ENCODE results near the gene THSD7A. TPM values are rescaled to one million over a fixed set of nuclear protein-coding genes. Genes with fewer than 3 reads are reported as not detected.

THSD7A gene
- 10 to 100 TPM in 4 of 5 donors, 1 to 10 TPM in 1; 9.0 to 20.9 (median 18.8) TPM for polyA plus RNA-seq (ENCODE audit: insufficient read depth in 1 of 5, insufficient read length in 5 of 5, low replicate concordance in 1 of 5)
- long read RNA-seq, donor 1 = 0 reads
- long read RNA-seq, donor 2 = 0 reads
- long read RNA-seq, donor 3 = 0 reads
- long read RNA-seq, donor 4 = 0 reads
- long read RNA-seq, donor 5, partial matches to known transcripts = 5 of 6 reads
- long read RNA-seq, donor 5, other reads (novel, unspliced or antisense) = 0 of 6 reads
- long read RNA-seq, donor 6, partial matches to known transcripts = 5 of 5 reads
- long read RNA-seq, donor 6, other reads (novel, unspliced or antisense) = 0 of 5 reads
- long read RNA-seq, donor 7 = 0 reads
- long read RNA-seq, donor 8 = 0 reads

- peak; percentile 63 to 70 for DNase-seq
Measured at GRCh38 chr7:11831736-11832495, at the start of gene THSD7A. Gene THSD7A (minus strand): TSS chr7:11832198. CDS start chr7:11831946, 252 bp downstream.

- DNase-seq = no peak
Measured at GRCh38 chr7:11881680-11882079, 49.7 kb upstream of the THSD7A start.

- no peak for DNase-seq
Measured at GRCh38 chr7:11875635-11876034, 43.6 kb upstream of the THSD7A start.

- DNase-seq = no peak
Measured at GRCh38 chr7:11865671-11866070, 33.7 kb upstream of the THSD7A start.

GRCh38 chr7:11858622-11859302 is 26.8 kb upstream of the THSD7A start:
- no peak for DNase-seq

GRCh38 chr7:11858026-11858425 is 26.0 kb upstream of the THSD7A start:
- no peak for DNase-seq

- DNase-seq = no peak
Measured at GRCh38 chr7:11848251-11848650, 16.3 kb upstream of the THSD7A start.

GRCh38 chr7:11847336-11847735 is 15.3 kb upstream of the THSD7A start:
- no peak for DNase-seq

- DNase-seq = peak in 1 of 2 donors; percentile 63
Measured at GRCh38 chr7:11846361-11846955, 14.5 kb upstream of the THSD7A start.

GRCh38 chr7:11843113-11843765 is 11.2 kb upstream of the THSD7A start:
- DNase-seq = no peak

- DNase-seq = no peak
Measured at GRCh38 chr7:11841657-11842056, 9.7 kb upstream of the THSD7A start.

- no peak for DNase-seq
Measured at GRCh38 chr7:11835260-11835659, 3.3 kb upstream of the THSD7A start.

- DNase-seq = no peak
Measured at GRCh38 chr7:11833431-11833830, 1.4 kb upstream of the THSD7A start.

GRCh38 chr7:11831156-11831735 is 752 bp downstream of the THSD7A start:
- DNase-seq = peak in 1 of 2 donors; percentile 57

- no peak for DNase-seq
Measured at GRCh38 chr7:11830582-11831155, 1.3 kb downstream of the THSD7A start.

GRCh38 chr7:11829954-11830353 is 2.0 kb downstream of the THSD7A start:
- DNase-seq = no peak

GRCh38 chr7:11819947-11820346 is 12.1 kb downstream of the THSD7A start:
- no peak for DNase-seq

- DNase-seq = no peak
Measured at GRCh38 chr7:11819271-11819670, 12.7 kb downstream of the THSD7A start.

GRCh38 chr7:11818281-11818680 is 13.7 kb downstream of the THSD7A start:
- no peak for DNase-seq

- DNase-seq = no peak
Measured at GRCh38 chr7:11817111-11817740, 14.8 kb downstream of the THSD7A start.

Measured in right lung (tissue), 10 donors.